Suprapubic skin (tissue), 4 donors: Measurements from ENCODE around the gene TGFBR3.

Source experiments
- POLR2A ChIP-seq, 2 donors: fragments of 450-650 bp; IDR thresholded peaks; one replicate each; pipeline ENCODE4 v1.6.1; 2017; ENCODE audit warnings: antibody characterized with exemption in 2 of 2, mild to moderate bottlenecking in 2 of 2, moderate library complexity in 2 of 2
- POLR2AphosphoS5 ChIP-seq, 3 donors: sonication (generic); formaldehyde crosslinking; IDR thresholded peaks; one replicate each; pipeline ENCODE4 v1.6.1; 2017; ENCODE audit warnings: antibody characterized with exemption in 3 of 3
- TF ChIP-seq, protein P1 (sequence below), 2 donors: fragments of 200-600 bp in 1 of 2; fragments of 450-650 bp in 1 of 2; sonication (generic) in 1 of 2; IDR thresholded peaks; one replicate each; pipeline ENCODE4 v1.5.1; 2016 to 2019; ENCODE audit warnings: antibody characterized with exemption in 2 of 2, mild to moderate bottlenecking in 1 of 2, moderate library complexity in 1 of 2

DNA sequence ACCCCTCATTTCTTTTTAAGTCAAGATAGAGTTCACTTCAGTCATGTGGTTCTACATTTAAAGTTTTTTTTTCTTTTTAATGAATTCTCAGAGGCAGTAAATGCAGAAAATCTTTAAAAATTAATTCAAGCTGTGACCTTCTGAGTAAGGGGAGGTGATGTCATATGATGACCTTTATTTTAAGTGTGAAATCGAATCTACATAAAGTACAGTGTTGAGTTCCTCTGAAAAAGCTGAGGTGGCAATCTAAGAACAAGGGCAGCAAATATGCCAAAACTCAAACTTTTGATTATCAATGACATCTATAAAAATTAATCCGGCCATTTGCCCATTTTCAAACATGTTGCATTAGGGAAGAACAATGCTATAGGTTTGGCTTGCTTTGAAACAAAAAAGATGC lies 211.8 kb downstream of the TGFBR3 start:
- TF ChIP-seq POLR2A (IDR thresholded peaks at IDR 0.05), result no peak
- TF ChIP-seq, protein P1, sequence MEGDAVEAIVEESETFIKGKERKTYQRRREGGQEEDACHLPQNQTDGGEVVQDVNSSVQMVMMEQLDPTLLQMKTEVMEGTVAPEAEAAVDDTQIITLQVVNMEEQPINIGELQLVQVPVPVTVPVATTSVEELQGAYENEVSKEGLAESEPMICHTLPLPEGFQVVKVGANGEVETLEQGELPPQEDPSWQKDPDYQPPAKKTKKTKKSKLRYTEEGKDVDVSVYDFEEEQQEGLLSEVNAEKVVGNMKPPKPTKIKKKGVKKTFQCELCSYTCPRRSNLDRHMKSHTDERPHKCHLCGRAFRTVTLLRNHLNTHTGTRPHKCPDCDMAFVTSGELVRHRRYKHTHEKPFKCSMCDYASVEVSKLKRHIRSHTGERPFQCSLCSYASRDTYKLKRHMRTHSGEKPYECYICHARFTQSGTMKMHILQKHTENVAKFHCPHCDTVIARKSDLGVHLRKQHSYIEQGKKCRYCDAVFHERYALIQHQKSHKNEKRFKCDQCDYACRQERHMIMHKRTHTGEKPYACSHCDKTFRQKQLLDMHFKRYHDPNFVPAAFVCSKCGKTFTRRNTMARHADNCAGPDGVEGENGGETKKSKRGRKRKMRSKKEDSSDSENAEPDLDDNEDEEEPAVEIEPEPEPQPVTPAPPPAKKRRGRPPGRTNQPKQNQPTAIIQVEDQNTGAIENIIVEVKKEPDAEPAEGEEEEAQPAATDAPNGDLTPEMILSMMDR (IDR thresholded peaks at IDR 0.05), result no peak
- TF ChIP-seq POLR2AphosphoS5 (IDR thresholded peaks at IDR 0.05), result no peak
